Measurements from ENCODE around the gene NTNG1. TPM values are rescaled to one million over a fixed set of nuclear protein-coding genes. Genes with fewer than 3 reads are reported as not detected.

Gene NTNG1
- total and polyA plus RNA-seq, 10 of the 15 experiments (the other 5 are each of a cell fraction or from before 2014, with no cell fraction given) = 0.18 to 2.3 (median 1.1) TPM; not detected in 1

- ChIA-PET CTCF (no interaction called here), SMC1A (ENCODE audit: uncharacterized antibody, unreplicated experiment) (interaction anchor here (0.8 kb wide), 1 partner anchor 16 kb away, joined by 3 read pairs; no protein-coding TSS in a partner anchor), POLR2A (no interaction called here), RAD21 (ENCODE audit: unreplicated experiment) (no interaction called here)
- no peaks in the 10 kb centered on the region for H3K4me1 ChIP-seq (ENCODE audit: control insufficient read depth, insufficient read depth, low read length)
- H4K20me1 ChIP-seq (ENCODE audit: control insufficient read depth, insufficient read depth) = no peaks in the 10 kb centered on the region
- 40% methylated on average over 2 of the region's 2 CpGs for WGBS (ENCODE audit: insufficient coverage, insufficient replicate concordance, low lambda C conversion rate, missing lambda C conversion rate)
- no peaks in the 10 kb centered on the region for H3K36me3 ChIP-seq (ENCODE audit: control insufficient read depth in 2 of 2, insufficient read depth in 2 of 2, low read length in 1 of 2)
- DNase-seq (ENCODE audit: low read depth, low spot score) (no peak), FAIRE-seq (no peak), ATAC-seq (no peak)
- in situ Hi-C loops (cut with MboI) (no loop called here), intact Hi-C loops (cut with micrococcal nuclease; ENCODE audit: unreplicated experiment) (no loop called here)
- H3K27ac ChIP-seq (ENCODE audit: control insufficient read depth, insufficient read depth) = no peak overlapping the region
- BruUV-seq (replicated peaks) = no TSS peak
- no peak overlapping the region for H3K4me3 ChIP-seq
- H3K27me3 ChIP-seq (replicated peaks in 1 of 2; ENCODE audit: control insufficient read depth in 2 of 2, insufficient read depth in 2 of 2, low read length in 1 of 2) = no peaks in the 10 kb centered on the region
- H3K9me3 ChIP-seq (replicated peaks; ENCODE audit: control insufficient read depth, insufficient read depth, low read length) = no peaks in the 10 kb centered on the region
- H3K79me2 ChIP-seq (ENCODE audit: control insufficient read depth, insufficient read depth, low read length) = no peaks in the 10 kb centered on the region
- no peak overlapping the region for H3K9ac ChIP-seq (ENCODE audit: control insufficient read depth, insufficient read depth, low read length)
- no peak overlapping the region for H2AFZ ChIP-seq (ENCODE audit: control insufficient read depth, low read depth, low read length)
- H3K4me2 ChIP-seq (ENCODE audit: control insufficient read depth, insufficient read depth) = no peak overlapping the region
- TF ChIP-seq CREB1 (IDR thresholded peaks at IDR 0.05; ENCODE audit: low read depth) (no peak), SMC3 (IDR thresholded peaks at IDR 0.05; ENCODE audit: borderline replicate concordance, low read length) (no peak), CHD1 (IDR thresholded peaks at IDR 0.05; ENCODE audit: low read depth, low read length) (no peak), IKZF2 (IDR thresholded peaks at IDR 0.05) (no peak), ZNF592 (IDR thresholded peaks at IDR 0.05) (no peak), RELB (IDR thresholded peaks at IDR 0.05; ENCODE audit: low read depth) (no peak), ZBTB33 (IDR thresholded peaks at IDR 0.05) (no peak), E2F4 (IDR thresholded peaks at IDR 0.05; ENCODE audit: low read depth, low read length) (no peak), ZBTB40 (IDR thresholded peaks at IDR 0.05; ENCODE audit: borderline replicate concordance) (no peak), IKZF1 (conservative IDR thresholded peaks at IDR 0.05) (no peak)
Measured at GRCh38 chr1:107230121-107230520, 89.3 kb downstream of the NTNG1 start.
